IPS-20b (cell line): ENCODE results near the gene TTC7B.

Source experiments
- H3K27ac ChIP-seq: one replicate; pipeline ENCODE4 v1.5.1; 2013; ENCODE audit warnings: low read length
- H3K27me3 ChIP-seq: 2 replicates; pipeline ENCODE4 v1.6.1; 2013; ENCODE audit warnings: mild to moderate bottlenecking, low read length, inconsistent platforms; ENCODE audit not compliant: insufficient read depth
- H3K36me3 ChIP-seq: 2 replicates; pipeline ENCODE4 v1.6.1; 2013; ENCODE audit warnings: low read depth, mild to moderate bottlenecking, inconsistent platforms, low read length, moderate library complexity; ENCODE audit not compliant: insufficient read depth
- H3K4me1 ChIP-seq: 2 replicates; pipeline ENCODE4 v1.6.1; 2013; ENCODE audit warnings: mild to moderate bottlenecking, control low read depth, inconsistent platforms, low read length, moderate library complexity; ENCODE audit not compliant: insufficient read depth
- H3K4me3 ChIP-seq: 2 replicates; pipeline ENCODE4 v1.5.1; 2013; ENCODE audit warnings: mild to moderate bottlenecking, low read length, inconsistent platforms
- H3K9ac ChIP-seq: 2 replicates; pipeline ENCODE4 v1.6.1; 2013; ENCODE audit warnings: low read depth, mild to moderate bottlenecking, inconsistent platforms, low read length, moderate library complexity
- H3K9me3 ChIP-seq: 2 replicates; pipeline ENCODE4 v1.6.1; 2013; ENCODE audit warnings: mild to moderate bottlenecking, low read depth, low read length, inconsistent platforms; ENCODE audit not compliant: insufficient read depth

The TTC7B gene

GRCh38 chr14:90632451-90632850 is 183.8 kb downstream of the TTC7B start:
- no peaks in the 10 kb centered on the region for H3K9me3 ChIP-seq
- no peak overlapping the region for H3K27ac ChIP-seq
- H3K4me1 ChIP-seq = peaks cover 6% of the 10 kb centered on the region; the same call in 1 of the 2 replicates
- H3K27me3 ChIP-seq = no peaks in the 10 kb centered on the region
- no peak overlapping the region for H3K4me3 ChIP-seq
- no peaks in the 10 kb centered on the region for H3K36me3 ChIP-seq
- H3K9ac ChIP-seq = no peak overlapping the region

GRCh38 chr14:90630171-90630806 is 185.9 kb downstream of the TTC7B start:
- Histone ChIP-seq H3K27ac (no peak overlapping the region), H3K27me3 (no peaks in the 10 kb centered on the region), H3K9ac (no peak overlapping the region), H3K9me3 (no peaks in the 10 kb centered on the region), H3K4me1 (peaks cover 6% of the 10 kb centered on the region; the same call in 1 of the 2 replicates), H3K36me3 (no peaks in the 10 kb centered on the region), H3K4me3 (no peak overlapping the region)

GRCh38 chr14:90629471-90629870 is 186.8 kb downstream of the TTC7B start:
- Histone ChIP-seq H3K4me1 (peaks cover 14% of the 10 kb centered on the region; the same call in 1 of the 2 replicates), H3K9ac (no peak overlapping the region), H3K27me3 (no peaks in the 10 kb centered on the region), H3K4me3 (no peak overlapping the region), H3K9me3 (no peaks in the 10 kb centered on the region), H3K27ac (no peak overlapping the region), H3K36me3 (no peaks in the 10 kb centered on the region)

GRCh38 chr14:90628825-90629224 is 187.4 kb downstream of the TTC7B start:
- peaks cover 18% of the 10 kb centered on the region; the same call in 1 of the 2 replicates for H3K4me1 ChIP-seq
- H3K27me3 ChIP-seq = no peaks in the 10 kb centered on the region
- no peak overlapping the region for H3K27ac ChIP-seq

GRCh38 chr14:90627478-90627877 is 188.8 kb downstream of the TTC7B start:
- Histone ChIP-seq H3K4me1 (peaks cover 18% of the 10 kb centered on the region; the same call in 1 of the 2 replicates), H3K9ac (no peak overlapping the region), H3K27ac (no peak overlapping the region)

More at GRCh38 chr14:90628825-90629224, 187.4 kb downstream of the TTC7B start:
- Histone ChIP-seq H3K9ac (no peak overlapping the region), H3K9me3 (no peaks in the 10 kb centered on the region), H3K36me3 (no peaks in the 10 kb centered on the region), H3K4me3 (no peak overlapping the region)

GRCh38 chr14:90626550-90626949 is 189.7 kb downstream of the TTC7B start:
- H3K27ac ChIP-seq = no peak overlapping the region

More at GRCh38 chr14:90627478-90627877, 188.8 kb downstream of the TTC7B start:
- H3K36me3 ChIP-seq = no peaks in the 10 kb centered on the region
- no peaks in the 10 kb centered on the region for H3K27me3 ChIP-seq
- H3K9me3 ChIP-seq = no peaks in the 10 kb centered on the region
- H3K4me3 ChIP-seq = no peak overlapping the region

GRCh38 chr14:90625445-90625844 is 190.8 kb downstream of the TTC7B start:
- Histone ChIP-seq H3K4me3 (no peak overlapping the region), H3K27ac (no peak overlapping the region), H3K9ac (peak overlapping the region; percentile 29; the same call in 1 of the 2 replicates), H3K27me3 (no peaks in the 10 kb centered on the region), H3K36me3 (no peaks in the 10 kb centered on the region), H3K9me3 (no peaks in the 10 kb centered on the region), H3K4me1 (peaks cover 12% of the 10 kb centered on the region; the same call in 1 of the 2 replicates)

More at GRCh38 chr14:90626550-90626949, 189.7 kb downstream of the TTC7B start:
- Histone ChIP-seq H3K4me1 (peaks cover 13% of the 10 kb centered on the region; the same call in 1 of the 2 replicates), H3K9ac (no peak overlapping the region), H3K36me3 (no peaks in the 10 kb centered on the region), H3K9me3 (no peaks in the 10 kb centered on the region), H3K4me3 (no peak overlapping the region), H3K27me3 (no peaks in the 10 kb centered on the region)

GRCh38 chr14:90624732-90625400 is 191.4 kb downstream of the TTC7B start:
- H3K4me3 ChIP-seq = no peak overlapping the region
- peak overlapping the region; percentile 9 for H3K27ac ChIP-seq
- peaks cover 12% of the 10 kb centered on the region; the same call in 1 of the 2 replicates for H3K4me1 ChIP-seq
- H3K9ac ChIP-seq = peak overlapping the region; percentile 29; the same call in 1 of the 2 replicates
- H3K27me3 ChIP-seq = no peaks in the 10 kb centered on the region
- no peaks in the 10 kb centered on the region for H3K9me3 ChIP-seq
- H3K36me3 ChIP-seq = no peaks in the 10 kb centered on the region

GRCh38 chr14:90624227-90624626 is 192.0 kb downstream of the TTC7B start:
- no peaks in the 10 kb centered on the region for H3K27me3 ChIP-seq
- no peak overlapping the region for H3K4me3 ChIP-seq
- peaks cover 12% of the 10 kb centered on the region; the same call in 1 of the 2 replicates for H3K4me1 ChIP-seq
- no peaks in the 10 kb centered on the region for H3K36me3 ChIP-seq
- no peak overlapping the region for H3K27ac ChIP-seq
- no peaks in the 10 kb centered on the region for H3K9me3 ChIP-seq
- H3K9ac ChIP-seq = peak overlapping the region; percentile 29; the same call in 1 of the 2 replicates

- peaks cover 20% of the 10 kb centered on the region for H3K4me1 ChIP-seq
- no peaks in the 10 kb centered on the region for H3K27me3 ChIP-seq
- H3K36me3 ChIP-seq = no peaks in the 10 kb centered on the region
- no peak overlapping the region for H3K9ac ChIP-seq
- no peak overlapping the region for H3K27ac ChIP-seq
- no peak overlapping the region for H3K4me3 ChIP-seq
- no peaks in the 10 kb centered on the region for H3K9me3 ChIP-seq
Observed at GRCh38 chr14:90621201-90621600, 195.0 kb downstream of the TTC7B start.

GRCh38 chr14:90620568-90621077 is 195.6 kb downstream of the TTC7B start:
- Histone ChIP-seq H3K4me3 (no peak overlapping the region), H3K27me3 (no peaks in the 10 kb centered on the region), H3K4me1 (peaks cover 25% of the 10 kb centered on the region), H3K9me3 (no peaks in the 10 kb centered on the region), H3K9ac (no peak overlapping the region), H3K27ac (no peak overlapping the region), H3K36me3 (no peaks in the 10 kb centered on the region)
